ENCODE results near the gene MX2. TPM values are rescaled to one million over a fixed set of nuclear protein-coding genes. Genes with fewer than 3 reads are reported as not detected.
"Not testable (repeated sequence)": the region's sequence is repeated elsewhere in the genome, so short reads cannot be mapped to it uniquely, and the experiment has no call there.

Gene MX2
- polyA plus RNA-seq, 3 donors, result 1.2 to 2.4 (median 1.8) TPM

- DNase-seq (ENCODE audit: extremely low read depth in 1 of 11, low read depth in 9 of 11, low spot score in 4 of 11), result no peak
Observed at GRCh38 chr21:41328660-41329607, 32.9 kb upstream of the MX2 start.

- DNase-seq (ENCODE audit: extremely low read depth in 1 of 11, low read depth in 9 of 11, low spot score in 4 of 11), result no peak
Observed at GRCh38 chr21:41333752-41334151, 28.1 kb upstream of the MX2 start.

GRCh38 chr21:41337515-41337914 lies 24.3 kb upstream of the MX2 start:
- DNase-seq (ENCODE audit: extremely low read depth in 1 of 11, low read depth in 9 of 11, low spot score in 4 of 11), result no peak

- DNase-seq (ENCODE audit: extremely low read depth in 1 of 11, low read depth in 9 of 11, low spot score in 4 of 11), result no peak
Observed at GRCh38 chr21:41338455-41338854, 23.4 kb upstream of the MX2 start.

- no peak for DNase-seq (ENCODE audit: extremely low read depth in 1 of 11, low read depth in 9 of 11, low spot score in 4 of 11)
Observed at GRCh38 chr21:41342035-41342434, 19.8 kb upstream of the MX2 start.

- no peak for DNase-seq (ENCODE audit: extremely low read depth in 1 of 11, low read depth in 9 of 11, low spot score in 4 of 11)
Observed at GRCh38 chr21:41344146-41344545, 17.7 kb upstream of the MX2 start.

GRCh38 chr21:41345356-41345755 lies 16.5 kb upstream of the MX2 start:
- no peak for DNase-seq (ENCODE audit: extremely low read depth in 1 of 11, low read depth in 9 of 11, low spot score in 4 of 11)

GRCh38 chr21:41345934-41346685 lies 15.7 kb upstream of the MX2 start:
- DNase-seq (ENCODE audit: extremely low read depth in 1 of 11, low read depth in 9 of 11, low spot score in 4 of 11), result no peak

GRCh38 chr21:41346758-41347157 lies 15.1 kb upstream of the MX2 start:
- DNase-seq (ENCODE audit: extremely low read depth in 1 of 11, low read depth in 9 of 11, low spot score in 4 of 11), result no peak

- no peak for DNase-seq (ENCODE audit: extremely low read depth in 1 of 11, low read depth in 9 of 11, low spot score in 4 of 11)
Observed at GRCh38 chr21:41348434-41348833, 13.4 kb upstream of the MX2 start.

GRCh38 chr21:41349126-41349525 lies 12.7 kb upstream of the MX2 start:
- DNase-seq (ENCODE audit: extremely low read depth in 1 of 11, low read depth in 9 of 11, low spot score in 4 of 11), result no peak

GRCh38 chr21:41349619-41350390 lies 12.0 kb upstream of the MX2 start:
- no peak for DNase-seq (ENCODE audit: extremely low read depth in 1 of 11, low read depth in 9 of 11, low spot score in 4 of 11)

- DNase-seq (ENCODE audit: extremely low read depth in 1 of 11, low read depth in 9 of 11, low spot score in 4 of 11), result no peak
Observed at GRCh38 chr21:41350436-41351155, 11.2 kb upstream of the MX2 start.

GRCh38 chr21:41357546-41357945 lies 4.3 kb upstream of the MX2 start:
- no peak for DNase-seq (ENCODE audit: extremely low read depth in 1 of 11, low read depth in 9 of 11, low spot score in 4 of 11)

GRCh38 chr21:41358193-41359166 lies 3.3 kb upstream of the MX2 start:
- no peak for DNase-seq (ENCODE audit: extremely low read depth in 1 of 11, low read depth in 9 of 11, low spot score in 4 of 11)

- DNase-seq (ENCODE audit: extremely low read depth in 1 of 11, low read depth in 9 of 11, low spot score in 4 of 11), result no peak
Observed at GRCh38 chr21:41359286-41359685, 2.5 kb upstream of the MX2 start.

GRCh38 chr21:41359754-41360071 lies 2.1 kb upstream of the MX2 start:
- not testable (repeated sequence) for DNase-seq (ENCODE audit: extremely low read depth in 1 of 11, low read depth in 9 of 11, low spot score in 4 of 11)

All from renal cortex interstitium (tissue), 11 donors.